ENCODE measurements around the gene ZMYND10. TPM values are rescaled to one million over a fixed set of nuclear protein-coding genes. Genes with fewer than 3 reads are reported as not detected.

The ZMYND10 gene
- total RNA-seq: 2.5 TPM

GRCh38 chr3:50345586-50346234 is at the start of gene ZMYND10:
Gene ZMYND10 (minus strand): TSS chr3:50345732. CDS start chr3:50345579, 153 bp downstream.
- DNase-seq: peak; percentile 14

GRCh38 chr3:50393061-50393460 is 47.5 kb upstream of the ZMYND10 start:
- no peak for DNase-seq

GRCh38 chr3:50392101-50392715 is 46.7 kb upstream of the ZMYND10 start:
- DNase-seq: no peak

GRCh38 chr3:50390508-50391224 is 45.1 kb upstream of the ZMYND10 start:
- peak; percentile 29 for DNase-seq

- DNase-seq: no peak
Observed at GRCh38 chr3:50389414-50389767, 43.9 kb upstream of the ZMYND10 start.

GRCh38 chr3:50388720-50389413 is 43.3 kb upstream of the ZMYND10 start:
- no peak for DNase-seq

GRCh38 chr3:50388016-50388719 is 42.6 kb upstream of the ZMYND10 start:
- no peak for DNase-seq

- no peak for DNase-seq
Observed at GRCh38 chr3:50385754-50386153, 40.2 kb upstream of the ZMYND10 start.

GRCh38 chr3:50383750-50384149 is 38.2 kb upstream of the ZMYND10 start:
- DNase-seq: no peak

GRCh38 chr3:50382722-50383121 is 37.2 kb upstream of the ZMYND10 start:
- DNase-seq: no peak

- no peak for DNase-seq
Observed at GRCh38 chr3:50381383-50381782, 35.9 kb upstream of the ZMYND10 start.

GRCh38 chr3:50380405-50381085 is 35.0 kb upstream of the ZMYND10 start:
- no peak for DNase-seq

GRCh38 chr3:50378757-50379156 is 33.2 kb upstream of the ZMYND10 start:
- no peak for DNase-seq

GRCh38 chr3:50378024-50378423 is 32.5 kb upstream of the ZMYND10 start:
- DNase-seq: no peak

GRCh38 chr3:50375258-50375931 is 29.9 kb upstream of the ZMYND10 start:
- no peak for DNase-seq

GRCh38 chr3:50374363-50375257 is 29.1 kb upstream of the ZMYND10 start:
- DNase-seq: no peak

- DNase-seq: no peak
Observed at GRCh38 chr3:50373146-50374051, 27.9 kb upstream of the ZMYND10 start.

GRCh38 chr3:50372349-50372748 is 26.8 kb upstream of the ZMYND10 start:
- no peak for DNase-seq

GRCh38 chr3:50371133-50371685 is 25.7 kb upstream of the ZMYND10 start:
- peak; percentile 23 for DNase-seq

Data from occipital lobe (tissue), 2 donors.